ENCODE measurements around the gene POP4. TPM values are rescaled to one million over a fixed set of nuclear protein-coding genes. Genes with fewer than 3 reads are reported as not detected.

Gene POP4
- total and polyA plus RNA-seq, 2 of the 13 experiments (the other 11 are each of a cell fraction or from before 2014, with no cell fraction given): 32.2 to 84.0 TPM

DNA sequence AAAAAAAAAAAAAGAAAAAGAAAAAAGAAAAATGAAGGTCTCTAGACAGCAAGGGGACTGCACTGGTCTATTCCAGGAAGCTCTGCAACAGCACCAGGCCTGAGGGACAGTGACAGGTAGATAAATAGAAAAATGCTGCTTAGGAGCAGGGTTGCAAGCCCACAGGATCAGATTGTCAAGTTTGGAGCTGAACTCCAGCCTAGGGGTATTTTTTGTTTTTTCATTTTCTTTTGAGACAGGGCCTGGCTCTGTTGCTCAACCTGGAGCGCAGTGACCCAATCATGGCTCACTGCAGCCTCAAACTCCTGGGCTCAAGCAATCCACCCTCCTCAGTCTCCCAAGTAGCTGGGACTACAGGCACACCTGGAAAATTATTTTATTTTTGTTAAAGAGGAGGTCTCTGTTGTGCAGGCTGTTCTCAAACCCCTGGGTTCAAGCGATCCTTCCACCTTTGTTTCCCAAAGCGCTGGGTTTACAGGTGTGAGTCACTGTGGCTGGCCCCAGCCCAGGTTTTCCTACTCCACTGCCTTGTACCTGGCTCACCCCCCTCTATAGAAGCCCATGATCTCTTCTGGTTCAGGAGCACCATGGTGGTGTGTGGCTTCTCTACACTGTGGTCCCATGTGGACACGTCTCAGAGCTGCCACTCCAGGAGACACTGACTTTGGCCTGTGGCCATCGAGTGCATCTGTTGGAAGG is 23.9 kb downstream of the POP4 start:
- H3K4me3 ChIP-seq (replicated peaks in 1 of 3; ENCODE audit: insufficient read depth in 1 of 3, low read depth in 2 of 3, low read length in 3 of 3): no peak overlapping the region
- WGBS (ENCODE audit: low lambda C conversion rate): 58% methylated on average over 5 of the region's 5 CpGs
- BruUV-seq (replicated peaks): no TSS peak
- peaks cover 0 to 5% of the 10 kb centered on the region in 2 experiments; a peak in 2 of 5 replicates for H3K27me3 ChIP-seq (ENCODE audit: control insufficient read depth in 1 of 2, insufficient read depth in 2 of 2, low read length in 2 of 2)
- no peaks in the 10 kb centered on the region for H3K79me2 ChIP-seq (ENCODE audit: insufficient read depth, low read length)
- no peak overlapping the region for H3K27ac ChIP-seq (ENCODE audit: extremely low read length, insufficient read depth, low read length)
- H2AFZ ChIP-seq (ENCODE audit: low read length): no peak overlapping the region
- no peaks in the 10 kb centered on the region for H3K9me3 ChIP-seq (ENCODE audit: low read length)
- intact Hi-C loops (cut with micrococcal nuclease; ENCODE audit: unreplicated experiment): no loop called here
- in situ Hi-C loops (cut with HindIII; ENCODE audit: extremely low pct_ligation_motif_present, low pct_unique_long_range_greater_than_20kb): no loop called here
- ChIA-PET CTCF (ENCODE audit: low intra/inter-chr PET ratio, low total read pairs) (no interaction called here), POLR2A (interaction anchor here (1.1 kb wide), 1 partner anchor 24 kb away, joined by 4 read pairs; the partner anchor contains the start of gene POP4)
- H3K4me2 ChIP-seq (ENCODE audit: low read depth, low read length): no peak overlapping the region
- H3K36me3 ChIP-seq (replicated peaks in 1 of 2; ENCODE audit: control insufficient read depth in 1 of 2, insufficient read depth in 2 of 2, low read length in 2 of 2): no peaks in the 10 kb centered on the region
- ATAC-seq: no peak
- H3K4me1 ChIP-seq (ENCODE audit: insufficient read depth, low read length): peaks cover 12% of the 10 kb centered on the region
- no peak for DNase-seq (ENCODE audit: low spot score)
- H3K9ac ChIP-seq (ENCODE audit: insufficient read depth, low read depth, low read length): no peak overlapping the region
- no peak for FAIRE-seq
- H4K20me1 ChIP-seq (ENCODE audit: insufficient read depth, low read length): no peaks in the 10 kb centered on the region
- TF ChIP-seq, protein P1, sequence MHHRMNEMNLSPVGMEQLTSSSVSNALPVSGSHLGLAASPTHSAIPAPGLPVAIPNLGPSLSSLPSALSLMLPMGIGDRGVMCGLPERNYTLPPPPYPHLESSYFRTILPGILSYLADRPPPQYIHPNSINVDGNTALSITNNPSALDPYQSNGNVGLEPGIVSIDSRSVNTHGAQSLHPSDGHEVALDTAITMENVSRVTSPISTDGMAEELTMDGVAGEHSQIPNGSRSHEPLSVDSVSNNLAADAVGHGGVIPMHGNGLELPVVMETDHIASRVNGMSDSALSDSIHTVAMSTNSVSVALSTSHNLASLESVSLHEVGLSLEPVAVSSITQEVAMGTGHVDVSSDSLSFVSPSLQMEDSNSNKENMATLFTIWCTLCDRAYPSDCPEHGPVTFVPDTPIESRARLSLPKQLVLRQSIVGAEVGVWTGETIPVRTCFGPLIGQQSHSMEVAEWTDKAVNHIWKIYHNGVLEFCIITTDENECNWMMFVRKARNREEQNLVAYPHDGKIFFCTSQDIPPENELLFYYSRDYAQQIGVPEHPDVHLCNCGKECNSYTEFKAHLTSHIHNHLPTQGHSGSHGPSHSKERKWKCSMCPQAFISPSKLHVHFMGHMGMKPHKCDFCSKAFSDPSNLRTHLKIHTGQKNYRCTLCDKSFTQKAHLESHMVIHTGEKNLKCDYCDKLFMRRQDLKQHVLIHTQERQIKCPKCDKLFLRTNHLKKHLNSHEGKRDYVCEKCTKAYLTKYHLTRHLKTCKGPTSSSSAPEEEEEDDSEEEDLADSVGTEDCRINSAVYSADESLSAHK (CRISPR knock-in tag; IDR thresholded peaks at IDR 0.05; ENCODE audit: borderline replicate concordance): no peak
- no peak for TF ChIP-seq MTA1 (CRISPR knock-in tag; IDR thresholded peaks at IDR 0.05; ENCODE audit: borderline replicate concordance)
- no peak for TF ChIP-seq GLMP (CRISPR knock-in tag; IDR thresholded peaks at IDR 0.05; ENCODE audit: borderline replicate concordance)
- no peak for TF ChIP-seq PRDM15 (CRISPR knock-in tag; IDR thresholded peaks at IDR 0.05)
- TF ChIP-seq, protein P2, sequence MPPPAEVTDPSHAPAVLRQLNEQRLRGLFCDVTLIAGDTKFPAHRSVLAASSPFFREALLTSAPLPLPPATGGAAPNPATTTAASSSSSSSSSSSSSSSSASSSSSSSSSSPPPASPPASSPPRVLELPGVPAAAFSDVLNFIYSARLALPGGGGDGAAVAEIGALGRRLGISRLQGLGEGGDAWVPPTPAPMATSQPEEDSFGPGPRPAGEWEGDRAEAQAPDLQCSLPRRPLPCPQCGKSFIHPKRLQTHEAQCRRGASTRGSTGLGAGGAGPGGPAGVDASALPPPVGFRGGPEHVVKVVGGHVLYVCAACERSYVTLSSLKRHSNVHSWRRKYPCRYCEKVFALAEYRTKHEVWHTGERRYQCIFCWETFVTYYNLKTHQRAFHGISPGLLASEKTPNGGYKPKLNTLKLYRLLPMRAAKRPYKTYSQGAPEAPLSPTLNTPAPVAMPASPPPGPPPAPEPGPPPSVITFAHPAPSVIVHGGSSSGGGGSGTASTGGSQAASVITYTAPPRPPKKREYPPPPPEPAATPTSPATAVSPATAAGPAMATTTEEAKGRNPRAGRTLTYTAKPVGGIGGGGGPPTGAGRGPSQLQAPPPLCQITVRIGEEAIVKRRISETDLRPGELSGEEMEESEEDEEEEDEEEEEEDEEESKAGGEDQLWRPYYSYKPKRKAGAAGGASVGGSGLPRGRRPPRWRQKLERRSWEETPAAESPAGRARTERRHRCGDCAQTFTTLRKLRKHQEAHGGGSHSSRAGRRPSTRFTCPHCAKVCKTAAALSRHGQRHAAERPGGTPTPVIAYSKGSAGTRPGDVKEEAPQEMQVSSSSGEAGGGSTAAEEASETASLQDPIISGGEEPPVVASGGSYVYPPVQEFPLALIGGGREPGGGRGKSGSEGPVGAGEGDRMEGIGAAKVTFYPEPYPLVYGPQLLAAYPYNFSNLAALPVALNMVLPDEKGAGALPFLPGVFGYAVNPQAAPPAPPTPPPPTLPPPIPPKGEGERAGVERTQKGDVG (CRISPR knock-in tag; IDR thresholded peaks at IDR 0.05; ENCODE audit: borderline replicate concordance): no peak
- TF ChIP-seq ZNF17 (CRISPR knock-in tag; IDR thresholded peaks at IDR 0.05): no peak
- no peak for TF ChIP-seq ZNF724P (CRISPR knock-in tag; IDR thresholded peaks at IDR 0.05; ENCODE audit: borderline replicate concordance)
- no peak for TF ChIP-seq TMF1 (CRISPR knock-in tag; IDR thresholded peaks at IDR 0.05; ENCODE audit: low read depth)
- no peak for TF ChIP-seq FOXC1 (CRISPR knock-in tag; IDR thresholded peaks at IDR 0.05; ENCODE audit: borderline replicate concordance)
